NK-92 (cell line): ENCODE data around the gene FAH.
"Not testable (repeated sequence)": the region's sequence is repeated elsewhere in the genome, so short reads cannot be mapped to it uniquely, and the experiment has no call there.

Experiments used
- DNase-seq: peaks from one replicate; lab custom pipeline; 2025; ENCODE audit not compliant: unreplicated experiment; lab: John Stamatoyannopoulos, UW

Gene FAH

DNA sequence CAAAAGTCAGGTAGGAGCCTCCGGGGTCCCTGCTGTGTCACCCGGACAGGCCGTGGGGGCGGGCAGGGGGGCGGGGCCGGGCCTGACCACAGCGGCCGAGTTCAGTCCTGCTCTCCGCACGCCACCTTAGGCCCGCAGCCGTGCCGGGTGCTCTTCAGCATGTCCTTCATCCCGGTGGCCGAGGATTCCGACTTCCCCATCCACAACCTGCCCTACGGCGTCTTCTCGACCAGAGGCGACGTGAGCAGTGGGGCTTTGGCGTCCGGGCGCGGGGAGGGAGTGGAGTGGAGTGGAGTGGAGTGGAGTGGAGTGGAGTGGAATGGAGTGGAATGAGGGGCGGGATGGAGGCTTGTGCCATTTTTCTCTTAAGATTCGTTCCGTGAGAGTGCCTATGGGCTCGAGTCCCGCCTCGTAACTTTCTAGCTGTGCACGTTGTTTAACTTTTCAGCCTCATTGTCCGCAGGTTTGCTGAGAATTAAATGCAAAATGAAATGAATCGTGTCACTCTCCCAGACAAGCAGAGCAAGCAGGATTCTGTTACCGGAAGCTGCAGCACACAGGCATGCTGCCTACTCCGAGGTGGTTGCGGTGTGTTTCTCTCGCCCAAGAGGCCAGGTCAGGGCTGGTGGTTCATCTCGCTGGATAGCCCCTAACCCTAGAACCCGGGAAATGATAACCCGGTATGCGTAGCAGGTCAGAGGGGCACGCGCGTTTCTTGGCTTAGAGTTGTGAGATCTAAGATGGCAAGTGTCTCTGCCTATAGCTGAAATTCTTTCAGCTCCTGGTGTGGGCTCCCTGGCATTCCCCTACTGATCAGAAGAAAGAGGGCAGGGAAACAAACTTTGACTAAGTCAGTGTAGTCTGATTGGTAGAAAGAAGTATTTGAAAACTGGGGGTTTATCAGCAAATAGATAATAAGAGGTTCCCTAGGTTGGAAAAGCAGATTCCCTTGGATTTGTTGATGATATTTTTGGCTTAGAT is at the start of gene FAH:
Gene FAH (plus strand): TSS at position 104 of the 981 bp plus-strand sequence. CDS start 56 bp downstream, at position 160.
- no peak for DNase-seq

DNA sequence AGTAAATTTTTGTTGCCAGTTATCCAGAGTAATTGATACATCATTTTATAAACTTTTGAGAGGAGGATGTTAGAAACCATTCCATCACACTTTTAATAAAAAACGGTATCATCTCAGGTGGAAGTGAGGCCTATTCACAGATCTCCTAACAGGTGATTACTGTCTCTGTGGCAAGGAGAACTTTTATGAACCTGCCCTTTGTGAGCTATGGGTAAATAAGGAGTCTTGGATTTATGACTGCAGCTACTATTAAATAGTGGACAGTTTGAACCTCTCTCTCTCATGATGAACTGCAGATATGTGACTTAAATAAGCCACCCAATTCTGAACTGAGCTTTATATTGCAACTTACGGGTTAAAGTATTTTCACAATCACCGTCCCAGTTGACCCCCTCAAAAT is 47.6 kb upstream of the FAH start:
- no peak for DNase-seq

DNA sequence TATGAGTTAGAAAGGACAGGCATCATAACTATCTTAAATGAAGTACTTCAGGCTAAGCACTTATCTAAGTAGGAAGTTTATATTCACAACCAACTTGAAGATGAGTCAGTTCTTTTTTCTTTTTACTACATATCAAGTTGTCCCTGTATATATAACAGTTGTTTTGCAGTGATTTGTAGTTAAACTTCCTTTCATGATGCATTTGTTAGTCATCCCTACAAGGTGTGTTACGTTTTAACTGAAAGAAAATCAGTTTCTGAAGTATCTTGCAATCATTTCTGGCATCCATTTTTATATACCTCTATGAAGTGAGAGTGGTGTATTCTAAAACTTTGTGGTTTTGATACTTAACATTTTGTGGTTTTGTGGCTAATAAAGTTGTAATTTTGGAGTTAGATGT is 47.2 kb upstream of the FAH start:
- no peak for DNase-seq

- no peak for DNase-seq
These were observed 46.7 kb upstream of the FAH start for GRCh38 chr15:80106051-80106450.

- no peak for DNase-seq
These were observed 45.6 kb upstream of the FAH start for GRCh38 chr15:80107204-80107603.

- DNase-seq: no peak
These were observed 45.0 kb upstream of the FAH start for GRCh38 chr15:80107774-80108173.

- no peak for DNase-seq
These were observed 43.4 kb upstream of the FAH start for GRCh38 chr15:80109388-80109787.

GRCh38 chr15:80110920-80111319 is 41.9 kb upstream of the FAH start:
- DNase-seq: no peak

DNA sequence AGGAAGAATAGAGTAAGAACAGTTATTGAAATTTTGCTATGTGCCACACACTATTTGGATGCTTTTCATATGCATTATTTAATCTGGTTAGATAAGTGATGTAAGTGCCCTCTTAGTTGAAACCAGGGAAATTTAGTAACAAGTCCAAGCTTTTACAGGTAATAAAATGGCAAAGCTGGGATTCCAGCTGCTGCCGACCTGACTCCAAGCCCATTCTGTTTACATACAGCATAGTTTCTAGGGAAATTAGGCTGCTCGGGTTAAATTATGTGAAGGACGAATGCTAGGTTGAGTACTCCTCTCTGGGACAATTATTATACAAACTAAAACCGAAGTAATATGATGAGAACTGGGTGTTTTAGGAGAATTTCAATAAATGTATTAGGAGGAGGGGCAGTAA is 38.7 kb upstream of the FAH start:
- no peak for DNase-seq

DNA sequence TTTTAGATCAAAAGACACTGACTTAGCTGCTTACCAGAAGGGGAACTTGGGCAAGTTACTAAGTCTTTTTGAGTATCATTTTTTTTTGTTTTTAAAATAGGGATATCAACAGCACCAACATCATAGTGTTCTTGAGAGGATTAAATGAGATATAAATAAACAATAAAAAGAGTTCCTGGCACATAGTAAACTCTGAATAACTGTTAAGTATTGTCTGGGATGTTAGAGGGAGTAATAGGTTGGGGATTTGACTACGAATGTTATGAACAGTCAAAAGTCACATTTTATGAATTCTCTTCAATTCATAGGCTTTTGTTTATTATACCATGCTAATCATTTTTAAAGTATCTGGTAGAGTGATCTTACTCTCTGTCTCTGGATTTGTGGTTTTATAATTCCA is 37.8 kb upstream of the FAH start:
- DNase-seq: no peak

DNA sequence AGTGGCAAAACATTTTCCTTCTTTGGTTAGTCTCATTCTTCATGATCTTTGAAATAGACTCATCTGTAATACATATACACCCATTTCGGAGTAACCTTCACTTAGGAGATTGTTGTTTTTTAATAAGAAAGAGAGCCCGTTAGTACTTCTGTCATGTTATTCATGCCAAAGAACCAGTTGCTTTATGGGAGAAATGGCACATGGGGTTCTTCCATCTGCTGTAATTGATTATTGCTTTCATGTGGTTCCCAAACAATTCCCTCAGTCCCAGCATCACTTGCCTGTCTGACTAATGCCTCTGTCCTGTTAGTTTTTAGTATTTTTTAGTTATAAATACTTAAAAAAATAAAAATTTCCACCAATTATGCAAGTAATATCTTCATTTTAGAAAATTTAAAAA is 33.8 kb upstream of the FAH start:
- DNase-seq: no peak

GRCh38 chr15:80120636-80121035 is 32.2 kb upstream of the FAH start:
- no peak for DNase-seq

DNA sequence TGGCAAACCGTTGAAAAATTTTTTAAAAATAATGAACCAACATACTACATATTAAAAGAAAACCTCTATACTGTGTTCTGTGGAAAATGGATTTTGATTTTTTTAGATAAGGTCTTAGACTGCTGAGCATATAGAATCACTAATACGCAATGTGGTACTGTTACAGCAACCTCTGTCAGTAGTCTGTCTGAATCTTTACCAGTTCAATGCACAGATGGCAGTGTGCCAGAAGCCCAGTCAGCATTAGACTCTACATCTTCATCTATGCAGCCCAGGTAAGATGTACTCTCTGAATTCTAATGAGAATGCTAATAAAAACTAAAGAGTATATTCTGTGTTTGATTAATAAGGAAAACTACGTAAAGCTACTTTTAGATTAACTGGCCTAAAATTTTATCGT is 31.3 kb upstream of the FAH start:
- no peak for DNase-seq

DNA sequence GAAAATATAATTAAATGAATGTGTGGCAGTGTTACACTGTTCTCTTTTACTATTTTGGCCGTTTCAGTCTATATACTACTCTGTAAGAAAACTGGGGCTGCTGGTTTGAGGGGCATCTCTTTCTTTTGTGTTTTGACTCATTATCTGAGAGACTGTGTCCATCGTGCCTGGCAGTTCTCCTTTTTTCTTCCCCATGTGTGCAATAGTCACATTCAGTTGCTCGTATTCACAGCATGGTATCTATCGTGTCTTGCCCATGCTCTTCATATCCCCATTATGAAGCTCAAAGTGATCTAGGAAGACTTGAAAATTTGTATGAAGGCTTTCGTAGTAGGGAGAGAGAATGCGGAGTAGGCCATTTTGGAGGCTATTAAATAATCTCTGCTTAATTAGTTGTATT is 29.8 kb upstream of the FAH start:
- no peak for DNase-seq

GRCh38 chr15:80127253-80127652 is 25.5 kb upstream of the FAH start:
- not testable (repeated sequence) for DNase-seq

DNA sequence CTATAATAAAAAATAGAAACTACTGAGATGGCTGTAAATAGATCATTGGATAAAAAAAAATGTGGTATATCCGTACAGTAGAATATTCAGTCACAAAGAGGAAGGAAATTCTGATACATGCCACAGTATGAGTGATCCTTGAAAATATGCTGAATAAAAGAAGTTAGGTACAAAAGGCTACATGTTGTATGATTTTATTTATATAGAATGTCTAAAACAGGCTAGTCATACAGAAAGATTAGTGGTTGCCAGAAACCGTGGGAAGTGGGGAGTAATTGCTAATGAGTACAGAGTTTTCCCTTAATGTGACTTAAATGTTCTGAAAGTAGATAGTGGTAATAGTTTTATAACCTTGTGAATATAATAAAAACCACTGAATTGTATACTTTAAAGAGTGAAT is 24.9 kb upstream of the FAH start:
- no peak for DNase-seq

DNA sequence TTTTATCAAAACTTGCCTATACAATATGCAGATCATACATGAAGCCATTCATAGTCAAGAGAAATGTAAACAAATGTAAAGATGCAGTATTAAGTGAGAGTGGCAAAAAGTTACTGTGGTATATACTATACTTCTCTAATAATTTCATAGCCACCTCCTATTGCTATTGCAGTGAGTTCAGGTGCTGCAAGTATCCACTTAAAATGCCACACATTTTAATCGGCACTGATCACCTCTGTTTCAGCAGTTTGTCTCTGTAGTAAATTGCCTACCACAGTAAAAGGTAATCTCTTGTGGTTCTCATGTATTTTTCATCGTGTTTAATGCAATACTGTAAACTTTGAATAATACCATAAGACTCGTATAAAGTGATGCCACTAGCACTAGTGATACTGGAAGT is 20.4 kb upstream of the FAH start:
- DNase-seq: no peak

DNA sequence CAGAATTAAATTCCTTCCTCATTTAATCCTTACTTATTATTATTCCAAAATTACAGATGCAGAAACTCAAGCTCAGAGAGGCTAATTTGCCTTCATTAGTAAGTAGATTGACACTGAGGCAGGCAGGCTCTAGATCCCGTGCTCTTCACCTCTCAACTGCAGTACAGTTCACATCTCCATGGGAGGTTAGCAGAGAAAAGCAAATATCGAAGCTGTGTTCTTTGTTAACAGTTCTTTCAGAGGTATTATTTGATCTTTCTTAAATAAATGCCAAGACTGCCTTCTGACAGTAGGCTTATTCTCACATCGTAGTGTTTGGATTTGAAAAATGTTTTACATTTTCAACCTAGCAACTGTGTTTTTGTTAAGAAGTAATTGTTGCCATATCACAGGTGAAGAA is 15.9 kb upstream of the FAH start:
- DNase-seq: no peak

DNA sequence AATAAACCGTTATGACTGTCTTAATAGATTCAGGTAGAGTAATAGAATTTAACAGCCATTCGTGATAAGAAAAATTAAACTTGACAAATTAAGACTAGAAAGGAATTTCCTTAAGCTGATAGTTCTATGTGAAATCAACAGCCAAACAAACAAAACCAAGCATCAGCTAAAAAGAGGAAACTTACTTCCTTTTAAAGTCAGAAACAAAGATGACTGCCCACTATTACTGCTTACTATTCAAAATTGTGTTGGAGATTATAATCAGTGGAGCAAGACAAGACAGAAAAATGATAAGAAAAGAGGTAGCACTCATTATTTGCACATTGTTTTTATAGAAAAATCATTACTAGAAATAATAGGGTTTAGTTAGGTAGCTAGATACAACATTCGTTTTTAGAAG is 13.8 kb upstream of the FAH start:
- no peak for DNase-seq

DNA sequence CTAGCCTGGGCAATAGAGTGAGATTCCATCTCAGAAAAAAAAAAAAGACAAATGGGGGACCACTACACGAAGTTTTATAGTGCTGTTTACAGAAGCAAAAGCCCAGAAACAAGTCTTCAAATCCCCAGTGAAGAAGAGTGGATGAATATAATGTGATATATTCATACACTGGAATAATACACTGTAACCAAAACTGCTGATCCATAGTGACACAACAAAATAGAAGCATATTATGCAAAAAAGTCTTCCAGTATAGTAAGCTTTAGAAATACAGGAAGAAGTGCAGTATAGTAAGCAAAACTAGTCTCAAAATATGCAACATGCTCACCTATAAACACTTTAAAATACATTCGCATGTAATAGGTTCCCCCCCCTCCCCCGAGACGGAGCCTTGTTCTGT is 11.9 kb upstream of the FAH start:
- no peak for DNase-seq

GRCh38 chr15:80141916-80142598 is 10.7 kb upstream of the FAH start:
- DNase-seq: no peak

- DNase-seq: no peak
These were observed 10.2 kb upstream of the FAH start for GRCh38 chr15:80142646-80143045.
